Measurements from ENCODE around the gene LUC7L3. TPM values are rescaled to one million over a fixed set of nuclear protein-coding genes. Genes with fewer than 3 reads are reported as not detected.
"Not testable (repeated sequence)": the region's sequence is repeated elsewhere in the genome, so short reads cannot be mapped to it uniquely, and the experiment has no call there.

LUC7L3 gene

GRCh38 chr17:50799582-50799981 is 80.2 kb downstream of the LUC7L3 start:
- no peak overlapping the region for H3K9ac ChIP-seq (ENCODE audit: low read depth, low read length)
- H3K4me3 ChIP-seq (ENCODE audit: low read length), result no peak overlapping the region
- H3K27me3 ChIP-seq (ENCODE audit: control insufficient read depth, insufficient read depth, low read length), result peaks cover 25% of the 10 kb centered on the region
- H3K4me2 ChIP-seq (ENCODE audit: low read length), result no peak overlapping the region
- no peaks in the 10 kb centered on the region for H3K4me1 ChIP-seq (ENCODE audit: control insufficient read depth, insufficient read depth, low read length)
- no peaks in the 10 kb centered on the region for H3K9me3 ChIP-seq (replicated peaks; ENCODE audit: low read length)
- H3K36me3 ChIP-seq (ENCODE audit: insufficient read depth, low read length), result no peaks in the 10 kb centered on the region

GRCh38 chr17:50800196-50800700 is 80.8 kb downstream of the LUC7L3 start:
- Histone ChIP-seq H3K27me3 (ENCODE audit: control insufficient read depth, insufficient read depth, low read length) (peaks cover 25% of the 10 kb centered on the region), H3K4me2 (ENCODE audit: low read length) (no peak overlapping the region), H3K9ac (ENCODE audit: low read depth, low read length) (no peak overlapping the region)

GRCh38 chr17:50802609-50803571 is 83.5 kb downstream of the LUC7L3 start:
- Histone ChIP-seq H3K4me1 (ENCODE audit: control insufficient read depth, insufficient read depth, low read length) (no peaks in the 10 kb centered on the region), H3K36me3 (ENCODE audit: insufficient read depth, low read length) (no peaks in the 10 kb centered on the region), H3K9ac (ENCODE audit: low read depth, low read length) (no peak overlapping the region), H3K4me3 (ENCODE audit: low read length) (no peak overlapping the region), H3K4me2 (ENCODE audit: low read length) (no peak overlapping the region), H3K9me3 (replicated peaks; ENCODE audit: low read length) (no peaks in the 10 kb centered on the region), H3K27me3 (ENCODE audit: control insufficient read depth, insufficient read depth, low read length) (peaks cover 27% of the 10 kb centered on the region)

More at GRCh38 chr17:50800196-50800700, 80.8 kb downstream of the LUC7L3 start:
- no peaks in the 10 kb centered on the region for H3K4me1 ChIP-seq (ENCODE audit: control insufficient read depth, insufficient read depth, low read length)
- H3K9me3 ChIP-seq (replicated peaks; ENCODE audit: low read length), result no peaks in the 10 kb centered on the region
- no peaks in the 10 kb centered on the region for H3K36me3 ChIP-seq (ENCODE audit: insufficient read depth, low read length)
- no peak overlapping the region for H3K4me3 ChIP-seq (ENCODE audit: low read length)

- Histone ChIP-seq H3K36me3 (ENCODE audit: insufficient read depth, low read length) (no peaks in the 10 kb centered on the region), H3K9ac (ENCODE audit: low read depth, low read length) (no peak overlapping the region), H3K4me1 (ENCODE audit: control insufficient read depth, insufficient read depth, low read length) (no peaks in the 10 kb centered on the region), H3K27me3 (ENCODE audit: control insufficient read depth, insufficient read depth, low read length) (peaks cover 30% of the 10 kb centered on the region), H3K9me3 (replicated peaks; ENCODE audit: low read length) (no peaks in the 10 kb centered on the region), H3K4me3 (ENCODE audit: low read length) (no peak overlapping the region), H3K4me2 (ENCODE audit: low read length) (no peak overlapping the region)
Measured at GRCh38 chr17:50803676-50804075, 84.3 kb downstream of the LUC7L3 start.

- not testable (repeated sequence) for H3K9ac ChIP-seq (ENCODE audit: low read depth, low read length); H3K9me3 ChIP-seq (replicated peaks; ENCODE audit: low read length)
Measured at GRCh38 chr17:50804749-50805475, 85.5 kb downstream of the LUC7L3 start.

GRCh38 chr17:50805486-50805885 is 86.1 kb downstream of the LUC7L3 start:
- H3K9ac ChIP-seq (ENCODE audit: low read depth, low read length), result no peak overlapping the region
- no peaks in the 10 kb centered on the region for H3K4me1 ChIP-seq (ENCODE audit: control insufficient read depth, insufficient read depth, low read length)
- no peaks in the 10 kb centered on the region for H3K9me3 ChIP-seq (replicated peaks; ENCODE audit: low read length)
- no peaks in the 10 kb centered on the region for H3K36me3 ChIP-seq (ENCODE audit: insufficient read depth, low read length)
- peaks cover 33% of the 10 kb centered on the region for H3K27me3 ChIP-seq (ENCODE audit: control insufficient read depth, insufficient read depth, low read length)
- no peak overlapping the region for H3K4me3 ChIP-seq (ENCODE audit: low read length)
- H3K4me2 ChIP-seq (ENCODE audit: low read length), result no peak overlapping the region

More at GRCh38 chr17:50804749-50805475, 85.5 kb downstream of the LUC7L3 start:
- H3K4me3 ChIP-seq (ENCODE audit: low read length); H3K4me2 ChIP-seq (ENCODE audit: low read length); H3K36me3 ChIP-seq (ENCODE audit: insufficient read depth, low read length); H3K4me1 ChIP-seq (ENCODE audit: control insufficient read depth, insufficient read depth, low read length): not testable (repeated sequence)
- peaks cover 34% of the 10 kb centered on the region for H3K27me3 ChIP-seq (ENCODE audit: control insufficient read depth, insufficient read depth, low read length)

Small RNAs within 50 kb of the gene (small RNA-seq; reads per million reads assigned to genes)
- gene AC005921.1 (not detected), gene MIR8059 (not detected), gene RF00019 (not detected)

Measured in skeletal muscle satellite cell (primary cell).